HG02970 (cell line): ENCODE data around the gene ATP1B1.

Experiments used
- ATAC-seq: cut with Tn5 transposase; IDR thresholded peaks from one replicate; pipeline ENCODE4 v1.9.1; 2021; ENCODE audit warnings: mild to moderate bottlenecking, moderate library complexity, moderate number of reproducible peaks; ENCODE audit not compliant: unreplicated experiment, low FRiP score

ATP1B1 gene

DNA sequence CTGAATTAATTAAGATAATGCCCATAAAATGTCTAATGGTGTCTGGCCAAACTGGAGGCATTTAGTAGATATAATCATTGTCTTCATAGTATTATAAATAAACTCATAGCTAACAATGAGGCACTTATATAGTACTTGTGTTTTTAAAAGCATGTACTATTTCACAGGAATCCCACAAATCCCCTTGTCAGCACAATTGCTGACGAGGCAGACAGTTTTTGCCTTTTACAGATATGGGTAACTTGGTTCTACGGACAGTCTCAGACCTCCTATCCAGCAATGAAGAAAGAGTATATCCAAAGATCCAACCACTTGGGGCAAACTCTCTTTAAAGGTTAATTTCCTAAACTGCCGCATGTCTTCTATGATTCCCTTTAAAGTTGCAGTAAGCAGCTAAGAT, 73.7 kb downstream of the ATP1B1 start:
- no peak for ATAC-seq
